Measurements from ENCODE around the gene SYT1. TPM values are rescaled to one million over a fixed set of nuclear protein-coding genes. Genes with fewer than 3 reads are reported as not detected.

Gene SYT1
- total RNA-seq, 4 donors from 2014 or later: 9.7 to 24.3 (median 18.3) TPM

DNA sequence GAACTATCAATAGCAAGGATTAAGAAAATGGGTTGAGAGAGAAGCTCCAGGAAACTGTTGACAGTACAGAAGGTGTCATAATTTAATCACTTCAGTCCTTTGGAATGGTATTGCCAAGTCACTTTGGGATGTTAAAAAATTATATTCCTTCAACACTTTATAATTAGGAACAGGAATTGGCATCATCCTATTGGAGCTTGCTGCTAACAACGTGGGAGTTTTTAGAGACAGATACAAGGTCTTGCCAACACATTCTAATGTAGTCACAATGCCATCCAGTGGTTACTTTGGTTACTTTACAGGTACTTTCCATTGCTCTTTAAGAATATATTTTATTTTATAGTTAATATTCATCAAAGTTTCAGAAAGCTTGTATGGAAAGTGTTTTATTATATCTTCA lies 310.1 kb downstream of the SYT1 start:
- H3K27me3 ChIP-seq: no peaks in the 10 kb centered on the region

DNA sequence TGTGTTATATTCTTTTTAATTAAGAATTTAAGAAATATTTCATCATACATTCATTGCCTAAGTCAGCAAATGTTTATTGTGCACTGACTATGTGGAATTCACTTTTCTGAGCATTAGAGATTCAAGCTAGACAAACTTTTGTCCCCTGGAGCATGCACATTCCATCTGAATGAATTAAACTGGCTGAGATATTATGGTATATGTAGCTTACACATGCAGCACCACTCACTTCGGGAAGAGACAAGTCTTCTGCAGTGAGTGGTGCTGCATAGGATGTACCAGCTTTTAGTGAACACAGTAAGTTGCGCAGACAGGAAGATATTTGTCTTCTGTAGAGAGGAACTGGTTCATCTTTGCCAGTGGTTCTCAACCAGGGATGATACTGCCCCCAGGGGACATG lies 318.4 kb downstream of the SYT1 start:
- Histone ChIP-seq H3K27me3 (no peaks in the 10 kb centered on the region), H3K36me3 (no peaks in the 10 kb centered on the region), H3K4me1 (no peaks in the 10 kb centered on the region), H3K4me3 (no peak overlapping the region), H3K27ac (no peak overlapping the region), H3K9me3 (no peaks in the 10 kb centered on the region)
- no peak for TF ChIP-seq POLR2A (IDR thresholded peaks at IDR 0.05)
- TF ChIP-seq, protein P1, sequence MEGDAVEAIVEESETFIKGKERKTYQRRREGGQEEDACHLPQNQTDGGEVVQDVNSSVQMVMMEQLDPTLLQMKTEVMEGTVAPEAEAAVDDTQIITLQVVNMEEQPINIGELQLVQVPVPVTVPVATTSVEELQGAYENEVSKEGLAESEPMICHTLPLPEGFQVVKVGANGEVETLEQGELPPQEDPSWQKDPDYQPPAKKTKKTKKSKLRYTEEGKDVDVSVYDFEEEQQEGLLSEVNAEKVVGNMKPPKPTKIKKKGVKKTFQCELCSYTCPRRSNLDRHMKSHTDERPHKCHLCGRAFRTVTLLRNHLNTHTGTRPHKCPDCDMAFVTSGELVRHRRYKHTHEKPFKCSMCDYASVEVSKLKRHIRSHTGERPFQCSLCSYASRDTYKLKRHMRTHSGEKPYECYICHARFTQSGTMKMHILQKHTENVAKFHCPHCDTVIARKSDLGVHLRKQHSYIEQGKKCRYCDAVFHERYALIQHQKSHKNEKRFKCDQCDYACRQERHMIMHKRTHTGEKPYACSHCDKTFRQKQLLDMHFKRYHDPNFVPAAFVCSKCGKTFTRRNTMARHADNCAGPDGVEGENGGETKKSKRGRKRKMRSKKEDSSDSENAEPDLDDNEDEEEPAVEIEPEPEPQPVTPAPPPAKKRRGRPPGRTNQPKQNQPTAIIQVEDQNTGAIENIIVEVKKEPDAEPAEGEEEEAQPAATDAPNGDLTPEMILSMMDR (IDR thresholded peaks at IDR 0.05): no peak
- intact Hi-C loops (cut with DNase I; ENCODE audit: low total_unique reads): no loop called here
- no peak for DNase-seq

More for the DNA sequence above, 310.1 kb downstream of the SYT1 start:
- no peak for DNase-seq
- intact Hi-C loops (cut with DNase I; ENCODE audit: low total_unique reads): no loop called here
- Histone ChIP-seq H3K27ac (no peak overlapping the region), H3K4me3 (no peak overlapping the region), H3K36me3 (no peaks in the 10 kb centered on the region), H3K9me3 (peaks cover 0 to 3% of the 10 kb centered on the region in 2 donors), H3K4me1 (no peaks in the 10 kb centered on the region)
- TF ChIP-seq POLR2A (IDR thresholded peaks at IDR 0.05): no peak
- TF ChIP-seq, protein P1 (IDR thresholded peaks at IDR 0.05): peak in 3 of 4 experiments; percentile 18 to 32 (median 29)

DNA sequence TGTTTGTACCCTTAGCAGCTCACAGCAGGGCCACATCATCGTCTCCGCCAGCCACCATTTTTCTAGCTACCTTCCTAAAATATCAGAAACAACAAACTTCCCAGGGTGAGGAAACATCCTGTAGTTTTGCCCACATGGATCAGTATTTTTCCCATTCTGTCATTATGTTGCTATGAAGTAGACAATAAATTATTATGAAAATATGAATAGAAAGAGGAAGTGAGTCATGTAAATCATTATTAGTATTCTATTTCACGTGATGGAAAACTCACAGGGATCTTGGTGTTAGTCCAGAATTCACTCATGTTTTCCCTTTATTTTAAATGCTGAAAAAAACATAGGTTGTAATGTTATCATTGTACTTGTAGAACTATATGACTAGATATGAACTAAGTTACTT lies 319.4 kb downstream of the SYT1 start:
- H3K4me1 ChIP-seq: peaks cover 0 to 3% of the 10 kb centered on the region in 2 donors
- no peaks in the 10 kb centered on the region for H3K27me3 ChIP-seq
- intact Hi-C loops (cut with DNase I; ENCODE audit: low total_unique reads): no loop called here
- H3K9me3 ChIP-seq: no peaks in the 10 kb centered on the region
- no peak overlapping the region for H3K27ac ChIP-seq
- H3K4me3 ChIP-seq: no peak overlapping the region
- no peak for TF ChIP-seq POLR2A (IDR thresholded peaks at IDR 0.05)
- TF ChIP-seq, protein P1 (IDR thresholded peaks at IDR 0.05): no peak
- no peak for DNase-seq
- H3K36me3 ChIP-seq: no peaks in the 10 kb centered on the region

DNA sequence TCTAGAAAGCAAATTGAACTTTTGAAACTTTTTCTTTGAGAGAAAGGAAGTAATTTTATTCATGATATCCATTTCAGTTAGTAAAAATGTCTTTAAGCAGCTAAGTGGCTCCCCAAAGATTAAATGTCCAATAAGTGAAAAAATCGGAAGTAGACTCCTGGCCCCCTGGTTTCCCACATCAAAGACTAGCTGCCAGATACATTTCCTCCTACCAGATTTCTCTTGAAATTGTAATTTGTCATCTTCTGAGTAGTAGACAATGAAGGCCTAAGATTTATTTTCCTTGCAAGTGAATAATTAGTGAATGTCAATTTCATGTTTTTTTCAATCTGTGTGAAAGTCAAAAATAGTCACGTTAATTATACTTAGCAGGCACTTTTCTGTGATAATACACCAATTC lies 321.9 kb downstream of the SYT1 start:
- TF ChIP-seq, protein P1 (IDR thresholded peaks at IDR 0.05): no peak
- no peak for TF ChIP-seq POLR2A (IDR thresholded peaks at IDR 0.05)
- H3K4me1 ChIP-seq: peaks cover 0 to 3% of the 10 kb centered on the region in 2 donors
- no peaks in the 10 kb centered on the region for H3K27me3 ChIP-seq
- H3K36me3 ChIP-seq: no peaks in the 10 kb centered on the region
- no peak overlapping the region for H3K4me3 ChIP-seq
- DNase-seq: no peak
- H3K9me3 ChIP-seq: no peaks in the 10 kb centered on the region
- intact Hi-C loops (cut with DNase I; ENCODE audit: low total_unique reads): no loop called here
- no peak overlapping the region for H3K27ac ChIP-seq

DNA sequence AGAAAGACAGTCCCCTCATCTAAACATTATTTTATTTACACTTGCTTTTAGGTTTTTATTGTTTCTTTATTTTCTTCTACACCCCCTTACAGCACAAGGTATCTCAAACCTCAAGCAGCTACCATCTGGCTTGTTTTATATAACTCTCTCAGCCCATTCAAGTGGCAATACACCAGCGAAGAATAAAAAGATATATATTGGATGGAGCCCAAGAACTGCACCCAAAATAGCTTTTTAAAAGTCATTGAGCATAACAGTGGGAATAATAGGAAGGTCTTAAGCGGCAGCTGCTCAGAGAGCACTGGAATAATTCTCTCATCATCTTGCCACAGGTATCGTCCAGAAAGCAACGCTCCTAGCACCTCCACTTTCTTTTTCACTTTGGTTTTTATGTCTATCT lies 322.5 kb downstream of the SYT1 start:
- TF ChIP-seq, protein P1 (IDR thresholded peaks at IDR 0.05): no peak
- TF ChIP-seq POLR2A (IDR thresholded peaks at IDR 0.05): no peak
- H3K4me3 ChIP-seq: no peak overlapping the region
- no peaks in the 10 kb centered on the region for H3K9me3 ChIP-seq
- no peak for DNase-seq
- no peaks in the 10 kb centered on the region for H3K27me3 ChIP-seq
- H3K27ac ChIP-seq: no peak overlapping the region
- peaks cover 0 to 3% of the 10 kb centered on the region in 2 donors for H3K4me1 ChIP-seq
- intact Hi-C loops (cut with DNase I; ENCODE audit: low total_unique reads): no loop called here
- H3K36me3 ChIP-seq: no peaks in the 10 kb centered on the region

Data from uterus (tissue), 4 donors.